Stimulated activated CD8-positive, alpha-beta memory T cell treated with anti-CD3 and anti-CD28 coated beads, Interleukin-12 subunit alpha, Interleukin-12 subunit beta, amount 100 ng/mL, for 4 hours (primary cell): ENCODE measurements around the gene CHI3L1.
"Not testable (repeated sequence)": the region's sequence is repeated elsewhere in the genome, so short reads cannot be mapped to it uniquely, and the experiment has no call there.

Experiments
- DNase-seq: peaks from one replicate; pipeline ENCODE4 v3.0.0-alpha.2; 2020; ENCODE audit warnings: low read depth

The CHI3L1 gene

GRCh38 chr1:203186446-203187303 lies at the start of gene CHI3L1:
Gene CHI3L1 (minus strand): TSS chr1:203186704. CDS start chr1:203186623, 81 bp downstream.
- no peak for DNase-seq

- DNase-seq: not testable (repeated sequence)
These were observed 48.4 kb upstream of the CHI3L1 start for GRCh38 chr1:203234901-203235300.

DNA sequence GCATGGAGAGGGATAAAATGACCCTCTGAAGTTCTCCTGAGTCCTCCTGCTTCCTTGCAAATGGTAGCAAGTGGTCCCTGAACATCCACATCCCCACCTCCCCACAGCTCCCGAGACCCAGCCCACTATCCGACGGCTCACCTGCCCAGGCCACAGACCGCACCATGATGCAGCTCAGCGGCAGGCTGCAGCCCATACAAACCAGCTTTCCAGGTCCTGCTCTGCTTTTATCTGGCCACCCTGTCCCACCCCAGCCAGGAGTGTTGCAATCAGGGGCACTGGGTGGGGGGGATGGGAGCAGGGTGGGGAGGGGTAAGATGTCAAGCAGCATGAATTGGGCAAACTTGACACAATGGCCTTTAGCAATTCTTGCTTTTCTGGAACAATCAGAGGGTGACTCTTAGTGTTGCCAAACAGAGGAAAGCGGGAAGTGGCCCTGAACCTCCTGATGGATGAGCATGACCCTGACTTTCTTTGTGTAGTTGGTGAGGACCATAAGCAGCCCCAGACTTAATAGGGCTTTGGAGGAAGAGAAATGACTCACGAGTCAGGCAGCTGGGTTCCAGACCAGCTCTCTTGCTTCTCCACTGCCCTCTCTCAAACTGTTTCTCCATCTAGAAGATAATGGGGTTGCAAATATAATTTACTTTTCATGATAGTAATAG lies 43.1 kb upstream of the CHI3L1 start, which contains the start of gene CHIT1:
CHIT1 (minus strand) TSS at position 203 of the 665 bp plus-strand sequence; CDS start at position 166, 37 bp downstream.
- no peak for DNase-seq

- no peak for DNase-seq
These were observed 42.2 kb upstream of the CHI3L1 start for GRCh38 chr1:203228670-203229069.

- DNase-seq: no peak
These were observed 41.0 kb upstream of the CHI3L1 start for GRCh38 chr1:203227371-203228083.

DNA sequence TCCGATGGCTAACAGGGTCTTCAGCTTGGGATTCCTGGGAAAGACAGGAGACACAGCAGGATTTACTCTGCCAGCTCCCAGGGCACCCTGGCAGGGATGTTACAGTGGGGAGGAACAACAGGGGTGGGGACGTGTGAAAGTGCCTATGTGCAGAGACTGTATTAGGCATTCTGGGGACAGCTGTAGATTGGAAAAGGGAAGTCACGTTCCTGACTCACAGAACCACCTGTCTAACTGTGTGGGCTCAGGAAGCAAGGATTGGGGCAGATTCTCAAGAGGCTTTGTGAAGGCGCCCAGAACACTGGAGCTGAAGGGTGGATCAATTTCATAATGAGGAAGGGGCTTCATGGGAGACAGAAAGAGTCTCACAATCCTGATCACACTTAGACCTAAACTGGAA lies 38.6 kb upstream of the CHI3L1 start:
- DNase-seq: no peak

DNA sequence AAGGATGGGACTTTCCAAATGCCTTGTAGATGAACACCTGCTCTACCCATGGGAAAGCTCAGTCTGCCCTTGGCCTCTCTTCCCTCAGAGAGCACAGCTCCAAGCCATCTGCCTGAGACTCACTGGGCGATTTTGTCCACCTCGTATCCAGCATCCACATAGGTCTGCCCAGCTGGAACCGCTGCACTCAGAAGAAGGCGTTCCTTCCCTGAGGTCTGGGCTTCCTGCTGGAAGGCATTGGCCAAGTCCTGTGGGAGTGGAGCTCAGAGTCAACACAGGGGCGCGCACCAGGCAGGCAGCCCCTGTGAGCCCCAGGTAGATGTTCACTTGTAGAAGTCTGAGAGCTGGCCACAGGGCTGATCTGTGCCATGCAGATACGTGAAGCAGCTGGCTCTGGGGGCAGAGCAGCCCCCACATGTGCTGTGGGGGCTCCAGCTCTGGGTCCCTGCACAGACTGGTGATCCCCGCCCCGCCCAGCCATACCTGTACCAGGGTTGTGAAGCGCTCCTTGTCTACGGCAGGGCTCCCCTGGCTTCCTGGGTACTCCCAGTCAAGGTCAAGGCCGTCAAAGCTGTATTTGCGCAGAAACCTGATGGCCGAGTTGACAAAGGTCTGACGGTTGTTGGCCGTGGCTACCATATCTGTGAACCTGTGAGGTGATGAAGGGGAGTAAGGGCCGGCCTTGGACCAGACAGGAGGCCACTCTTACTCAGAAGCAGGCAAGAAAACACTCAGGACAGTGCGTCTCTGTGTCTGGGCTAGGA lies 36.7 kb upstream of the CHI3L1 start:
- DNase-seq: no peak

DNA sequence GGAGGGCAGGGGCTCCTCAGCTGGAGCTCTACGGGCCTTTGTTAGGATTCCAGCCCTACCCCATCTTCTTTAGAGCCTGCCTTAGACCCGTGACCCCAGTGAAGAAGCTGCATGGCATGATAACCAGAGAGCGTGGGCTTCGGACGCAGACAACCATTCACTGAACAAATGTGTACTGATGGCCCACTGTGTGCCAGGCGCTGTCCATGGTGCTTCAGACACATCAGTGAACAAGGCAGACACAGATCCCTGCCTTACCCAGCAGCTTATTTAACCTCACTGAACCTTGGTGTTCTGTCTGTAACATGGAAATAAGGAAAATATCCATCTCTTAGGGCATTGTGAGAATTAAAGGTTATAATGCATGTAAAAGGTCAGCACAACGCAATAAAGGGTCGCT lies 33.4 kb upstream of the CHI3L1 start:
- no peak for DNase-seq

GRCh38 chr1:203219171-203219570 lies 32.7 kb upstream of the CHI3L1 start:
- DNase-seq: no peak

DNA sequence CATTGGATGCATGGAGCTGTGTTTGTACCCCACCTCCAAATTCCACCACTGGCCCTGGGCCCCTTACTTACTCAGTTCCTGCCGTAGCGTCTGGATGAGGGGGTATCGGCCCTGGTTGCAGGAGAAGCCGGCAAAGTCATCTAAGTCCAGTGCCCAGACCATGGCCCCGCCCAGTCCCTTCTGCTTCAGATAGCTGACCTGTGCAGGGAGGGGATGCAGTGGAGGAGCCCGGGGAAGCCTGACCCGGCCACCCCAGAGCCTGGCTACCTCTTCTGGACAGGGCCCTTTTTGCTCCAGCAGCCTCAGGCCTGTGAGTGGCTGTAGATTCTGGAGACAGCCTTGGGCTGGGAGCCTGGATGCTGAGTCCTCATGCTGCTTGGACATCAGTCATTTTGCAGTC lies 31.2 kb upstream of the CHI3L1 start:
- no peak for DNase-seq

- no peak for DNase-seq
These were observed 30.7 kb upstream of the CHI3L1 start for GRCh38 chr1:203217139-203217655.

DNA sequence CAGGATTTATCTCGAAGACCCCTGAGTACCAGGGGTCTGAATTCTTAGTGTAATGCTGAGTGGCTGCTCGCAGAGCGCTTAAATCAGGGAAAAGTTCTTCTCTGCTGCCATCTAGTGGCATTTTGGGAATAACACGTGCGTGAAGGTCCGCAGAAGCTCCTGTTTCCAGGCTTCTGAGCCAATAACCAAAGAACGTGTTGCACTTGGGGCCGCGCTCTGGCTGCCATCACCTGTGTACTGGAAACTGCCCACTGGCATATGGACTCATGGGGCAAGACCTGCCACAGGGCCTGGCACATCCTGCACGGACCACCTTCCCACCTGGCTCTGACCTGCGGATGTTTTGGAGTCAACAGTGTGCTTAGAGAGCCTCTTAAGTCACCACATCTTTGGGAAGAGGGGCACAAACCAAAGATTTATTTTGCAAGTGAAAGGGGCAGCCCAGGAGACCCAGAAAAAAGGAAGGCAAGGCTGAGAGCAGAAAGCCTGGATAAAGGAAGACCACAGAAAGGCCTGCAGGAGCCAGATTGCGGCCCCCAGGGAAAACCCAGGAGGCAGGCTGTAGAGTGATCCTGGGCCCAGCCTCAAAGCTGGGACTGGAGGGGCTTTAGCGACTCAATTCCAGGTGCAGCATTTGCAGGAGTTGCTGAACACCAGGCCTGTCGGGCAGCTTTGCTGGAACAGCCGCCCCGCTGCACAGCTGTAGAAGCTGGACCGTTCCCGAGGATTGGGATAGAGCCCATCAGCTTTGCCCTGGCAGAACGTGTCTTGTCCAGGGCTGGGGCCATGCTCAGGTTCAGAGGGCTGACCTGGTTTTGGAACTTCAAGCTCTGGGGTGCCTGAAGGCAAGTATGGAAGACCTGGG lies 30.0 kb upstream of the CHI3L1 start:
- DNase-seq: peak; percentile 8

DNA sequence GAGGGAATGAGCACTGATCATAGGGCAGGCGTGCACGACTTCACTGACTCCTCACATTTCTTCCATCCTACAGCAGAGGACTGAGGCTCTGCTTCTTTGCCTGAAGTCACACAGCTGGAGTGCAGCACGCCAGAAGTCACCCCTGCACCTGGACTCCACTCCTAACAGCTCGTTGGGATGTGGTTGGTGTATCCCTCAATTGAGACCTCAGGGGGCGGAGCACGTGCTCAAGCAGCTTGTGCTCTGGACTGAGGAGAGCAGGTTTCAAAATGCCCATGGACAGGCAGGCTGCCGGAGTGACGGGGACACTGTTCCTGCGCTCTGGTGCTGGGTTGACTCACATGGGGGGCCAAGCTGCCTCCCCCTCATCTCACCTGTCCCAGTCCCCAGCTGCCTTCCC lies 29.1 kb upstream of the CHI3L1 start:
- no peak for DNase-seq

GRCh38 chr1:203214871-203215270 lies 28.4 kb upstream of the CHI3L1 start:
- no peak for DNase-seq

GRCh38 chr1:203213126-203213525 lies 26.6 kb upstream of the CHI3L1 start:
- no peak for DNase-seq

DNA sequence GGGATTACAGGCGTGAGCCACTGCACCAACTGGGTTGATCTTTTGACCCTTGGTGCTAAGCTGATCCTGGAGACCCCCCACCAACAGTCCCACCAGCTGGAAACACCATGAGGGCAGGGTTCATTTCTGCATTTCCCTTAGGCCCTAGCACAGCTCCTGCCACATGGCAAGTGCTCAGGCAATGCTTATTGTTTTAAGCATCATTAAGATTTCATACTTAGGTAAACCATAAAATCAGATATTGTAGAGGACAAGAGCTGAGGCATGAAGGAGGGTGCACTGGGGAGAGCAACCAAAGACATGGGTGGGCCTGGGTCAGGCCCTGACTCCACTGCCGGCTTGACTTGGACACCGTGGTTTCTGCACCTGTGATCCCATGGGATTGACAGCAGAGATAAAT lies 25.3 kb upstream of the CHI3L1 start:
- DNase-seq: no peak

GRCh38 chr1:203210988-203211387 lies 24.5 kb upstream of the CHI3L1 start:
- DNase-seq: no peak

- DNase-seq: no peak
These were observed 23.8 kb upstream of the CHI3L1 start for GRCh38 chr1:203210350-203210749.

DNA sequence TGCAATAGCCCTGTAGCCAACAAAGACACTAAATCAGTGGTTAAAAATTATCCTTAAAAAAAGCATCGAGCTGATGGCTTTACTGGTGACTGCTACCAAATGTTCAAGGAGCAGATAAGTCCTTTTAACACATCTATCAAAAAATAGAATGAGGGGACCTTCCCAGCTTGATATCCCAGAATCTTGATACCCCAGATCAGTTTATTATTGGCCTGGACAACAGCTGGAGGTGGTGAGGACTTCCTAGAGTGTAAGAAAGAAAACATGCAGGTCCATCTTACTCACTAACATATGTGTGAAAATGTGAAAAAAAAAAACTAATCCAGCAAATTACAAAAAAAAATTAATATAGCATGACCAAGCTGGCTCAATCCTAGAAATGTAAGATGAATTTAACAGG lies 21.7 kb upstream of the CHI3L1 start:
- no peak for DNase-seq

GRCh38 chr1:203207751-203208150 lies 21.2 kb upstream of the CHI3L1 start:
- DNase-seq: no peak
